Measurements from ENCODE around the gene DNAH10.
"Not testable (repeated sequence)": the region's sequence is repeated elsewhere in the genome, so short reads cannot be mapped to it uniquely, and the experiment has no call there.

Gene DNAH10

GRCh38 chr12:123947531-123947930, 185.4 kb downstream of the DNAH10 start:
- H3K36me3 ChIP-seq (replicated peaks); H3K4me3 ChIP-seq; DNase-seq (ENCODE audit: low spot score in 2 of 2); H3K27me3 ChIP-seq (ENCODE audit: low read depth); in situ Hi-C loops (cut with MboI; ENCODE audit: low sequenced_read_pairs); H3K4me1 ChIP-seq; H3K9me3 ChIP-seq: not testable (repeated sequence)

GRCh38 chr12:123948401-123948795, 186.3 kb downstream of the DNAH10 start:
- no peaks in the 10 kb centered on the region for H3K9me3 ChIP-seq
- in situ Hi-C loops (cut with MboI; ENCODE audit: low sequenced_read_pairs): no loop called here
- H3K4me1 ChIP-seq: no peaks in the 10 kb centered on the region
- DNase-seq (ENCODE audit: low spot score in 2 of 2): no peak
- H3K27me3 ChIP-seq (ENCODE audit: low read depth): no peaks in the 10 kb centered on the region
- no peaks in the 10 kb centered on the region for H3K36me3 ChIP-seq (replicated peaks)
- H3K4me3 ChIP-seq: no peak overlapping the region

GRCh38 chr12:123948796-123949769, 187.0 kb downstream of the DNAH10 start:
- no peaks in the 10 kb centered on the region for H3K27me3 ChIP-seq (ENCODE audit: low read depth)
- H3K9me3 ChIP-seq: no peaks in the 10 kb centered on the region
- no peak overlapping the region for H3K4me3 ChIP-seq
- no peaks in the 10 kb centered on the region for H3K4me1 ChIP-seq
- DNase-seq (ENCODE audit: low spot score in 2 of 2): no peak
- in situ Hi-C loops (cut with MboI; ENCODE audit: low sequenced_read_pairs): no loop called here
- H3K36me3 ChIP-seq (replicated peaks): no peaks in the 10 kb centered on the region

- H3K4me1 ChIP-seq: no peaks in the 10 kb centered on the region
- H3K27me3 ChIP-seq (ENCODE audit: low read depth): no peaks in the 10 kb centered on the region
- in situ Hi-C loops (cut with MboI; ENCODE audit: low sequenced_read_pairs): no loop called here
- H3K36me3 ChIP-seq (replicated peaks): no peaks in the 10 kb centered on the region
- no peaks in the 10 kb centered on the region for H3K9me3 ChIP-seq
- H3K4me3 ChIP-seq: no peak overlapping the region
- DNase-seq (ENCODE audit: low spot score in 2 of 2): no peak
Observed at GRCh38 chr12:123949770-123950165, 187.7 kb downstream of the DNAH10 start.

GRCh38 chr12:123950476-123951349, 188.6 kb downstream of the DNAH10 start:
- H3K27me3 ChIP-seq (ENCODE audit: low read depth): no peaks in the 10 kb centered on the region
- no peak for DNase-seq (ENCODE audit: low spot score in 2 of 2)
- no peak overlapping the region for H3K4me3 ChIP-seq
- H3K4me1 ChIP-seq: no peaks in the 10 kb centered on the region
- no peaks in the 10 kb centered on the region for H3K36me3 ChIP-seq (replicated peaks)
- no peaks in the 10 kb centered on the region for H3K9me3 ChIP-seq
- in situ Hi-C loops (cut with MboI; ENCODE audit: low sequenced_read_pairs): no loop called here

GRCh38 chr12:123951467-123951866, 189.4 kb downstream of the DNAH10 start:
- no peaks in the 10 kb centered on the region for H3K27me3 ChIP-seq (ENCODE audit: low read depth)
- H3K9me3 ChIP-seq: no peaks in the 10 kb centered on the region
- H3K36me3 ChIP-seq (replicated peaks): no peaks in the 10 kb centered on the region
- DNase-seq (ENCODE audit: low spot score in 2 of 2): no peak
- no peaks in the 10 kb centered on the region for H3K4me1 ChIP-seq
- H3K4me3 ChIP-seq: no peak overlapping the region
- in situ Hi-C loops (cut with MboI; ENCODE audit: low sequenced_read_pairs): no loop called here

- Histone ChIP-seq H3K4me3 (no peak overlapping the region), H3K36me3 (replicated peaks) (no peaks in the 10 kb centered on the region), H3K9me3 (no peaks in the 10 kb centered on the region), H3K27me3 (ENCODE audit: low read depth) (no peaks in the 10 kb centered on the region), H3K4me1 (no peaks in the 10 kb centered on the region)
- in situ Hi-C loops (cut with MboI; ENCODE audit: low sequenced_read_pairs): no loop called here
- no peak for DNase-seq (ENCODE audit: low spot score in 2 of 2)
Observed at GRCh38 chr12:123952037-123952436, 189.9 kb downstream of the DNAH10 start.

- H3K27me3 ChIP-seq (ENCODE audit: low read depth): no peaks in the 10 kb centered on the region
- in situ Hi-C loops (cut with MboI; ENCODE audit: low sequenced_read_pairs): no loop called here
Observed at GRCh38 chr12:123954647-123955350, 192.7 kb downstream of the DNAH10 start.

GRCh38 chr12:123956249-123956648, 194.1 kb downstream of the DNAH10 start:
- Histone ChIP-seq H3K4me3 (no peak overlapping the region), H3K27me3 (ENCODE audit: low read depth) (no peaks in the 10 kb centered on the region), H3K4me1 (no peaks in the 10 kb centered on the region), H3K9me3 (no peaks in the 10 kb centered on the region), H3K36me3 (replicated peaks) (no peaks in the 10 kb centered on the region)
- in situ Hi-C loops (cut with MboI; ENCODE audit: low sequenced_read_pairs): no loop called here
- DNase-seq (ENCODE audit: low spot score in 2 of 2): no peak

More at GRCh38 chr12:123954647-123955350, 192.7 kb downstream of the DNAH10 start:
- H3K36me3 ChIP-seq (replicated peaks): no peaks in the 10 kb centered on the region
- DNase-seq (ENCODE audit: low spot score in 2 of 2): no peak
- no peaks in the 10 kb centered on the region for H3K9me3 ChIP-seq
- no peaks in the 10 kb centered on the region for H3K4me1 ChIP-seq
- no peak overlapping the region for H3K4me3 ChIP-seq

GRCh38 chr12:123957196-123957595, 195.1 kb downstream of the DNAH10 start:
- no peak for DNase-seq (ENCODE audit: low spot score in 2 of 2)
- no peak overlapping the region for H3K4me3 ChIP-seq
- no peaks in the 10 kb centered on the region for H3K9me3 ChIP-seq
- H3K36me3 ChIP-seq (replicated peaks): no peaks in the 10 kb centered on the region
- in situ Hi-C loops (cut with MboI; ENCODE audit: low sequenced_read_pairs): no loop called here
- H3K4me1 ChIP-seq: no peaks in the 10 kb centered on the region
- no peaks in the 10 kb centered on the region for H3K27me3 ChIP-seq (ENCODE audit: low read depth)

GRCh38 chr12:123958462-123958861, 196.4 kb downstream of the DNAH10 start:
- no peak for DNase-seq (ENCODE audit: low spot score in 2 of 2)
- Histone ChIP-seq H3K27me3 (ENCODE audit: low read depth) (no peaks in the 10 kb centered on the region), H3K9me3 (no peaks in the 10 kb centered on the region), H3K4me1 (no peaks in the 10 kb centered on the region), H3K36me3 (replicated peaks) (no peaks in the 10 kb centered on the region), H3K4me3 (no peak overlapping the region)
- in situ Hi-C loops (cut with MboI; ENCODE audit: low sequenced_read_pairs): no loop called here

GRCh38 chr12:123958876-123959275, 196.8 kb downstream of the DNAH10 start:
- no peaks in the 10 kb centered on the region for H3K9me3 ChIP-seq
- H3K4me1 ChIP-seq: no peaks in the 10 kb centered on the region
- no peaks in the 10 kb centered on the region for H3K27me3 ChIP-seq (ENCODE audit: low read depth)
- H3K4me3 ChIP-seq: no peak overlapping the region
- no peak for DNase-seq (ENCODE audit: low spot score in 2 of 2)
- H3K36me3 ChIP-seq (replicated peaks): no peaks in the 10 kb centered on the region
- in situ Hi-C loops (cut with MboI; ENCODE audit: low sequenced_read_pairs): no loop called here

- Histone ChIP-seq H3K9me3 (no peaks in the 10 kb centered on the region), H3K36me3 (replicated peaks) (no peaks in the 10 kb centered on the region), H3K4me1 (no peaks in the 10 kb centered on the region), H3K4me3 (no peak overlapping the region), H3K27me3 (ENCODE audit: low read depth) (no peaks in the 10 kb centered on the region)
- no peak for DNase-seq (ENCODE audit: low spot score in 2 of 2)
- in situ Hi-C loops (cut with MboI; ENCODE audit: low sequenced_read_pairs): no loop called here
Observed at GRCh38 chr12:123960029-123960735, 198.1 kb downstream of the DNAH10 start.

All from HAP-1 (cell line).